DMS 273 treated with DMSO at 0.1 percent for 48 hours (cell line): ENCODE data around the gene FNTB.

Experiments
- DNase-seq: peaks from one replicate; lab custom pipeline; 2025; lab: John Stamatoyannopoulos, UW

The FNTB gene, protein sequence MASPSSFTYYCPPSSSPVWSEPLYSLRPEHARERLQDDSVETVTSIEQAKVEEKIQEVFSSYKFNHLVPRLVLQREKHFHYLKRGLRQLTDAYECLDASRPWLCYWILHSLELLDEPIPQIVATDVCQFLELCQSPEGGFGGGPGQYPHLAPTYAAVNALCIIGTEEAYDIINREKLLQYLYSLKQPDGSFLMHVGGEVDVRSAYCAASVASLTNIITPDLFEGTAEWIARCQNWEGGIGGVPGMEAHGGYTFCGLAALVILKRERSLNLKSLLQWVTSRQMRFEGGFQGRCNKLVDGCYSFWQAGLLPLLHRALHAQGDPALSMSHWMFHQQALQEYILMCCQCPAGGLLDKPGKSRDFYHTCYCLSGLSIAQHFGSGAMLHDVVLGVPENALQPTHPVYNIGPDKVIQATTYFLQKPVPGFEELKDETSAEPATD

GRCh38 chr14:64986648-64987437, at the start of gene FNTB:
Gene FNTB, plus strand, starts transcription at chr14:64986895. Its CDS starts 59 bp downstream, at chr14:64986954.
- peak; percentile 97 for DNase-seq

DNA sequence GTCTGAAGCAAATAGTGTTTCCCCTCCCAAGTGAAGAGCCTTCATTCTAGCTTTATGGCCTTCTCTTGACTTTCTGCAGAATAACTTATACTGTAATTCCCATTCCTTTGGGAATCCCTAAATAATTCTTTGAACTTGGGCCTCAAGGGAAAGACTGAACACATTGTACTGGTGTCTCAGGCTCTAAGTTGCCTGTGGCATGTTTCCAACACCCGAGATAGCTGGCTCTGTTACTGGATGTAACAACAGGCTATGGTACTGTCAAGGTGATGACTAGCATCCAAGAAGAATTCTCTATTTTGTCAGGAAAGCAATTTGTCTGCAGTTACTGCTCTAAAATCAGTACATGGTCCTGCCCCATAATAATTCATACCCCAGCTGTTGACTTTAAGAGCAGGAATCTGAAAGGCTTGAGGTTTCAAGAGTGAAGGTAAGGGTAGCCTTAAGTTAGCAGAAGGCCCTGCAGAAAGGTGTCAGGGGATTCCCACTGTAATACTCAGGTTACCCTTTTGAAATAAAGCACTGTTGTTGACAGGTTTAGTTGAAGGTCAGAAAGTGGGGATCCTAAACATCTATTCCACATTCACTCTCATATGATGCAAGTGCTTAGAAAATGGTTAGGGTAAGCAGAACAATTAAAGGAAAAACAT, 49.4 kb upstream of the FNTB start:
- DNase-seq, result no peak

DNA sequence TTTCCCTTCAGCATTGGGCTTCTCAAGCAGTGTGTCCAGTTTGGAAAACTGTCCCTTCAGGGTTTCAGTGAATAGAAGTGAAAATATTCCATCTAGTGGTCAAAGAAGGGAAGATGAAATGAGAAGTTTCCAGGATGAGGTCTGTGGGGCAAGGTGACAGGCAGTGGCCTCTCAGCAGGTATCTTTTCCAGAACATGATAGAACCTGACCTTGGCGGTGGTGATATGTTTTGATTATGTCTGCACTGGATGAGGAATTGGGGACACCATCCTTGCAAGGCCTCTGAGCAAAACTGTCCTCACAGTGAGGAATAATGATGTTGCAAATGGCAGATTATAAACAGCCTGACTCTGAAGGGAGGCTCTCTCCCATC, 48.9 kb upstream of the FNTB start:
- no peak for DNase-seq

- no peak for DNase-seq
Measured at GRCh38 chr14:64938972-64939816, 47.5 kb upstream of the FNTB start.

DNA sequence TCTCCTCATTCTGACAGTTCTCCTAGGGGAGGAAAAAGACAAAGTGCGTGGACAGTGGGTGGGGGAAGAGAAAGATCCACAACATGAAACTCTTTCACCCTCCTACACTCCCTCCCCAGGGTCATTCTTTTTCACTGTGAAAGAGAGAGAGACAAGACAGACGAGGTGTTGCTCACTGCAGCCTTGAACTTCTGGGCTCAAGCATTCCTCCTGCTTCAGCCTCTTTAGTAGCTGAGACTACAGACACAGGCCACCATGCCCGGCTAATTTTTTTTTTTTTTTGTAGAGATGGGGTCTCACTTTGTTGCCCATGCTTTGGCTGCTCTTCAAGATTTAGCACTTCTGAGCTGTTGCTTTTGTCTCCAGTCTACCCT, 46.9 kb upstream of the FNTB start:
- DNase-seq, result no peak

- DNase-seq, result no peak
Measured at GRCh38 chr14:64940336-64940910, 46.3 kb upstream of the FNTB start.

DNA sequence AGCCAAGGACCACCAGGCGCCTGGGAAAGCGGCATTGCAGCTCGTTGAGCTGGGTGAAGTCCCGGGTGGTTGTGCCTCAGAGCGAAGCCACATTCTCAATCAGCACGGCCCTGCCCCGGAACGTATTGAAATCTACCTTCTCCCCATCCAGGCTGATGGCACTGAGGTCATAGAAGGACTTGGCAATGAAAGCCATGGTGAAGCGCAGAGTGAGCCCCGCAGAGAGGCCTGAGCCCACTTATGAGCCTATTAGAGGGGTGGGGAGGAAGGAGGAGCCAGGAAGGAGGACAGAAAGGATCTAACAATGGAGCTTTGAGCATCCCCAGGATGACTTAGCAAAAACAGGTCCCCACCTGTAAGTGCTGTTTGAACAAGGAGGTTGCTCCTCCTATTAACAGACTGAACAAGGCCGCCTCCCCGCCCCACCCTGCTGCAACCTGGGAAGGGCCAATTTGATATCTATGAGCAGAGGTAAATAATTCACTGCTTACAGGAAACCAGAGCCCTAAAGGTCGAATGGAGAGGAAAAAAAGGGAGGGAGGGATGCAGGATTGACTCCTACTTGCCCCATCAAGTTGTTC, 44.1 kb upstream of the FNTB start, which contains the start of gene GPX2:
Gene GPX2, minus strand, starts transcription at position 215 of the 581 bp plus-strand sequence. Its CDS starts 19 bp downstream, at position 196.
- DNase-seq, result no peak

- no peak for DNase-seq
Measured at GRCh38 chr14:64943556-64943955, 43.1 kb upstream of the FNTB start.

GRCh38 chr14:64944041-64944440, 42.7 kb upstream of the FNTB start:
- DNase-seq, result no peak

- no peak for DNase-seq
Measured at GRCh38 chr14:64944861-64945260, 41.8 kb upstream of the FNTB start.

DNA sequence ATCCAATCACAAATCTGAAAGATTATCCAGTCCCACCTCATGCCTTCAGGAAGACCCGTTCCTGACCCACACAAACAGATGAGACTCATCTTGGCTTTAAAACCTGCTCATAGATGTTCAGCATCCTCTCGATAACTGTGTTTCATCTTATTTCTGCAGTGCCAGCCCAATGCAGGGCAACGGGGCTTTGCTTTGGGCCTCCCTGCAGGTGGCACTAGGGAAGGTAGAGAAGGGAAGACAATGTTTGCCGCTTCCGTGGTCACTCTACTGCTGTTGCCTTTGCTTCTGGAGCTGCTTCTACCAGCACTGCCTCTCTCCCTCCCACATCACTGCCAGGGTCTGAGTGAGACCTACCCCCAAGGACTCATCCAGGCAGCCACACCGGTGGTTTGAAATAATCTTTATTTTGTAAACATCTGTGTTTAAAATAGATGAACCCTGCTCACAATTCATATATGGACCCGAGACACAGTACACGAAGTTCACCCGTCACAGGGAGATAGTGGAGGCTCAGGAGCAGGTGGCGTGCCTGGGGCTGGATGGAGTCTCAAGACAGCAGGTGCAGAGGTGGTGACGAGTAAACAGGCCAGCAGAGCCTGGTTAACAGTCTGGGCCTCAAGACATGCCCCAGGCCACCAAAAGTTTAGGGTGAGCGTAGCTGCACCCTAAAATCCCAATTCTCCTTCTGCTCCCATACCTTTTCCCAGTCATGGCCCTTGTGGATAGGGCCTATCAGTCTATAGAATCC, 41.1 kb upstream of the FNTB start:
- no peak for DNase-seq

- no peak for DNase-seq
Measured at GRCh38 chr14:64946310-64947045, 40.2 kb upstream of the FNTB start.

GRCh38 chr14:64947710-64948611, 38.7 kb upstream of the FNTB start:
- DNase-seq, result no peak

DNA sequence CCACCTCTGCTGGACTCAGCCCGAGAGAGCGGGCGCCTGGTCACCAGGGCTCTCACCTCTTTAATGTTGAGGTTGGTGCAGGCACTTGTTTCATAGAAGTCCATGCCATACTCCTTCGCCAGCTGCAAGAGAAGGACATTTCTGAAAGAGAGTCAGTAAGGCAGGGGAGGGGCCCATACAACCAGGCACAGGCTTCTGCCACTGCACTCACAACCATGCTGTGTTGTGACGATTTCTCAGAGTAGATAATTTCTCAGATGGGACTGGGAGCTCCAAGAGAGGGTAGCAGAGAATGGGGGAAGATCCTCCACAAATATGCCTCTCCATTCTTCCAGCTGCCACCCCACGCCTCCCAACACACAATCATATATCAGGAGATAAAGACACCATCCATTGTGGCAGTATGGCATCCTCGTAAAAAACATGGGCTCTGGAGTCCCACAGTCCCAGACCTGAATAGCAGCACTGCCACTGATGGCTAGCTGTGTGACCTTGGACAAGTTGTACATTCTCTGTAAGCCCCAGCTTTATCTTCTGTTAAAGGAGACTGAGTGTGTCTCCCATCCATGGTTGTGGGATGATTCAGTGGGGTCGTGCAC, 38.0 kb upstream of the FNTB start:
- DNase-seq, result no peak

DNA sequence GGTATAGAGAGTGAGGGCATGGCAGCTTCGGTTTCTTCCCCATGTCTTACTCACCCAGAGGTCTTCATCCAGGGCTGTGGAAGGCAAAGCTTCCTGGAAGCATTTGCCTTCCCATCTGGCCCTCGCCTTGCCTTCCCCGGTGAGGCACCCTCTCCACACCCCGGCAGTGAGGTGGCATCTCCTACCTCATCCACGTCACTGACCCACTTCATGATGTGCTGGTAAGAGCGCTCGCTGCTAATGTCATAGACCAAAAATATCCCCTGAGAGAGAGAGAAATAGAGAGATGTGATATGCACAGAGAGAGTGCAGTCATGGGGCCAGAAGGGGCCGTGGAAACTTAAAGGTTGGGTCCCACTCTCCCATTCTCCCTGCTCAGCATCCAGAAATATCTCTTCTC, 35.8 kb upstream of the FNTB start:
- DNase-seq, result no peak

DNA sequence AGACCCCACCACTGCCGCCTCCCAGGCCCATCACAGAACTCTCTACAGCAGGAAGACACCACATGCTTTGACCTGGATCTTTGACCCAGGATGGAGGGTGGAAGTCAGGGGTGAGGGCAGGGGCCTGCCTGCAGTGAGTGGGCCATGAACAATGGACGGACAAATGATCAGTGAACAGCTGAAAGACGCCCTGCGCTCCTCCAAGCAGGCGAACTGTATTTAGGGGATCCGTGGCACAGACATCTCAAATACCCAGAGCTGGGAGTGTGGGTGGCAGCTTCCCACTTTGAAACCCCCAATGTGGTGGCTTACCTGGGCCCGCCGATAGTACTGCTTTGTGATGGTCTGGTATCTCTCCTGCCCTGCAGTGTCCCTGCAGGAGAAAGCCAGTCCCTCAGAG, 35.4 kb upstream of the FNTB start:
- no peak for DNase-seq

DNA sequence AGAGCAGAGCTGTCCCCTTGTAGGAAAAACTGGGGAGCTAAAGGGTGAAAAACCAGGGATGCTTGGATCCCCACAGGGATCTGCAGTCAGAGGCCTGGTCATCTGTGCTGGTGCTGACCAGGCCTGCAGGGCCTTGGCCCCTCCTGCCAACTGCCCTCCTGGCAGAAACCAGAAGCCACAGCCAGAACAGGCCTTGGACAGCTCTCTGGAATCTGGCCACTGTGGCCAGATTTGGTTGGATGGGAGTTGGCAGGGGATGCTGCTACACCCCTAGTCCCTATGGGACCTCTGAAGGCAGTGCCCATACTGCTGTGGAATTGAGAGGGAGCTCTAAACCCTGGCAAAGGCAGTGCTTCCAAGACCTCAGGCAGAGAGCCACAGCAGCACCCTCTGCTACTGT, 35.0 kb upstream of the FNTB start:
- DNase-seq, result no peak
